HEK293 (cell line): Measurements from ENCODE around the gene ACTRT2.

ENCODE experiments used
- CTCF ChIA-PET: fragments of 350-600 bp; formaldehyde crosslinking; extraction: SDS; loops from one replicate; lab custom pipeline; 2021; ENCODE audit warnings: antibody characterized with exemption; lab: Yijun Ruan, JAX
- POLR2A ChIA-PET: fragments of 300-600 bp; formaldehyde crosslinking; extraction: SDS; loops from one replicate; lab custom pipeline; 2020; ENCODE audit warnings: antibody characterized with exemption, inconsistent platforms; lab: Yijun Ruan, JAX
- H3K27ac ChIP-seq: fragments of 200-500 bp; sonication (Bioruptor generic); 2 replicates; pipeline ENCODE4 v1.5.1; 2014; ENCODE audit warnings: low read depth, low read length, control low read depth, inconsistent platforms; ENCODE audit errors: extremely low read depth
- H3K36me3 ChIP-seq, 2 experiments: fragments of 200-500 bp in 1 of 2; sonication (Bioruptor generic) in 1 of 2; 1 replicate in 1 of 2; 2 replicates in 1 of 2; pipeline ENCODE4 v1.5.1; 2014 to 2017; ENCODE audit warnings: inconsistent platforms in 2 of 2, low read length in 2 of 2; ENCODE audit not compliant: control insufficient read depth in 2 of 2, insufficient read depth in 1 of 2
- H3K4me1 ChIP-seq: fragments of 200-500 bp; sonication (Bioruptor generic); 2 replicates; pipeline ENCODE4 v1.5.1; 2014; ENCODE audit warnings: mild to moderate bottlenecking, low read length, inconsistent platforms; ENCODE audit not compliant: control insufficient read depth, insufficient read depth
- H3K4me3 ChIP-seq: 2 replicates; pipeline ENCODE4 v1.5.1; 2011; ENCODE audit warnings: low read depth, mild to moderate bottlenecking, control low read depth, low read length, moderate library complexity
- H3K9me3 ChIP-seq: fragments of 200-500 bp; sonication (Bioruptor generic); 2 replicates; pipeline ENCODE4 v1.5.1; 2014; ENCODE audit warnings: low read depth, low read length, inconsistent platforms; ENCODE audit not compliant: control insufficient read depth, insufficient read depth
- GFI1B ChIP-seq: fragments of 450-650 bp; formaldehyde crosslinking; IDR thresholded peaks from 2 replicates; pipeline ENCODE4 v1.5.1; 2016; ENCODE audit warnings: missing biosample characterization, missing genetic modification characterization
- GLI2 ChIP-seq: fragments of 450-650 bp; formaldehyde crosslinking; IDR thresholded peaks from 2 replicates; pipeline ENCODE4; 2017; ENCODE audit warnings: missing biosample characterization, missing genetic modification characterization, low read depth, borderline replicate concordance
- HIC1 ChIP-seq: fragments of 450-650 bp; formaldehyde crosslinking; IDR thresholded peaks from 2 replicates; pipeline ENCODE4 v1.5.1; 2016; ENCODE audit warnings: missing biosample characterization, missing genetic modification characterization
- HOXD13 ChIP-seq: sonication (generic); formaldehyde crosslinking; IDR thresholded peaks from 2 replicates; pipeline ENCODE4 v1.8.0; 2022; ENCODE audit warnings: missing genetic modification reagents, borderline replicate concordance
- KLF8 ChIP-seq: fragments of 450-650 bp; formaldehyde crosslinking; IDR thresholded peaks from 2 replicates; pipeline ENCODE4 v1.5.1; 2016; ENCODE audit warnings: missing biosample characterization, missing genetic modification characterization
- KLF9 ChIP-seq: fragments of 450-650 bp; formaldehyde crosslinking; IDR thresholded peaks from 2 replicates; pipeline ENCODE4 v1.5.1; 2016; ENCODE audit warnings: missing biosample characterization, missing genetic modification characterization, low read depth
- MZF1 ChIP-seq: fragments of 450-650 bp; formaldehyde crosslinking; IDR thresholded peaks from 2 replicates; pipeline ENCODE4 v1.5.1; 2017; ENCODE audit warnings: missing biosample characterization, missing genetic modification characterization, borderline replicate concordance
- PRDM4 ChIP-seq: fragments of 450-650 bp; formaldehyde crosslinking; IDR thresholded peaks from 2 replicates; pipeline ENCODE4 v1.5.1; 2017; ENCODE audit warnings: missing biosample characterization, missing genetic modification characterization
- SP3 ChIP-seq: fragments of 450-650 bp; formaldehyde crosslinking; IDR thresholded peaks from 2 replicates; pipeline ENCODE4 v1.5.1; 2016; ENCODE audit warnings: missing biosample characterization, missing genetic modification characterization
- SP7 ChIP-seq: fragments of 450-650 bp; formaldehyde crosslinking; IDR thresholded peaks from 2 replicates; pipeline ENCODE4 v1.5.1; 2016; ENCODE audit warnings: missing biosample characterization, missing genetic modification characterization
- ZEB2 ChIP-seq: fragments of 450-650 bp; formaldehyde crosslinking; IDR thresholded peaks from 2 replicates; pipeline ENCODE4 v1.5.1; 2016; ENCODE audit warnings: missing biosample characterization, missing genetic modification characterization
- ZFP37 ChIP-seq: fragments of 450-650 bp; formaldehyde crosslinking; IDR thresholded peaks from 2 replicates; pipeline ENCODE4 v1.5.1; 2016; ENCODE audit warnings: missing biosample characterization, missing genetic modification characterization
- ZIC2 ChIP-seq: fragments of 450-650 bp; formaldehyde crosslinking; IDR thresholded peaks from 2 replicates; pipeline ENCODE4 v1.5.1; 2016; ENCODE audit warnings: missing biosample characterization, missing genetic modification characterization
- ZNF114 ChIP-seq: fragments of 450-650 bp; formaldehyde crosslinking; IDR thresholded peaks from 2 replicates; pipeline ENCODE4 v1.5.0; 2017; ENCODE audit warnings: missing biosample characterization, missing genetic modification characterization
- ZNF146 ChIP-seq: fragments of 450-650 bp; formaldehyde crosslinking; IDR thresholded peaks from 2 replicates; pipeline ENCODE4 v1.5.1; 2016; ENCODE audit warnings: missing biosample characterization, missing genetic modification characterization
- ZNF211 ChIP-seq: fragments of 450-650 bp; formaldehyde crosslinking; IDR thresholded peaks from 2 replicates; pipeline ENCODE4 v1.5.1; 2016; ENCODE audit warnings: low read depth, missing biosample characterization, missing genetic modification characterization
- ZNF280D ChIP-seq: fragments of 450-650 bp; formaldehyde crosslinking; IDR thresholded peaks from 2 replicates; pipeline ENCODE4 v1.5.1; 2016; ENCODE audit warnings: missing biosample characterization, missing genetic modification characterization
- ZNF398 ChIP-seq: fragments of 450-650 bp; formaldehyde crosslinking; IDR thresholded peaks from 2 replicates; pipeline ENCODE4 v1.5.1; 2017; ENCODE audit warnings: missing biosample characterization, missing genetic modification characterization
- ZNF404 ChIP-seq: fragments of 450-650 bp; formaldehyde crosslinking; IDR thresholded peaks from 2 replicates; pipeline ENCODE4 v1.5.1; 2017; ENCODE audit warnings: missing biosample characterization, missing genetic modification characterization
- ZNF513 ChIP-seq: fragments of 450-650 bp; IDR thresholded peaks from 2 replicates; pipeline ENCODE4 v1.5.1; 2018; ENCODE audit warnings: missing biosample characterization, missing genetic modification characterization
- ZNF521 ChIP-seq: fragments of 450-650 bp; formaldehyde crosslinking; IDR thresholded peaks from 2 replicates; pipeline ENCODE4 v1.5.1; 2017; ENCODE audit warnings: missing biosample characterization, mild to moderate bottlenecking, missing genetic modification characterization
- ZNF529 ChIP-seq: fragments of 450-650 bp; formaldehyde crosslinking; IDR thresholded peaks from 2 replicates; pipeline ENCODE4 v1.5.1; 2017; ENCODE audit warnings: missing genetic modification characterization, missing biosample characterization; ENCODE audit not compliant: insufficient replicate concordance
- ZNF776 ChIP-seq: fragments of 450-650 bp; formaldehyde crosslinking; IDR thresholded peaks from 2 replicates; pipeline ENCODE4 v1.5.0; 2017; ENCODE audit warnings: missing biosample characterization, missing genetic modification characterization, borderline replicate concordance
- ZSCAN16 ChIP-seq: fragments of 450-650 bp; formaldehyde crosslinking; IDR thresholded peaks from 2 replicates; pipeline ENCODE4 v1.5.1; 2016; ENCODE audit warnings: missing biosample characterization, missing genetic modification characterization

ACTRT2 gene

GRCh38 chr1:2985067-2985561 lies 36.2 kb upstream of the ACTRT2 start (continued):
- no peak for TF ChIP-seq HIC1 (tag by site-specific recombination)
- no peak for TF ChIP-seq ZNF513 (tag by site-specific recombination)
- TF ChIP-seq ZEB2 (tag by site-specific recombination) = peak; percentile 52; the same call in 1 of the 2 replicates
- no peak for TF ChIP-seq ZNF404
- TF ChIP-seq ZNF776 (tag by site-specific recombination) = no peak
- TF ChIP-seq ZIC2 (tag by site-specific recombination) = peak; percentile 63
- no peak for TF ChIP-seq SP3 (tag by site-specific recombination)
- TF ChIP-seq ZSCAN16 (tag by site-specific recombination) = no peak
- no peak for TF ChIP-seq ZNF211 (tag by site-specific recombination)
- no peak for TF ChIP-seq MZF1 (tag by site-specific recombination)
- TF ChIP-seq KLF9 (tag by site-specific recombination) = no peak
- no peak for TF ChIP-seq SP7 (tag by site-specific recombination)
- no peak for TF ChIP-seq PRDM4 (tag by site-specific recombination)
- no peak for TF ChIP-seq ZNF521 (tag by site-specific recombination)

GRCh38 chr1:2985694-2986548 lies 35.3 kb upstream of the ACTRT2 start:
- H3K27ac ChIP-seq = no peak overlapping the region
- no peaks in the 10 kb centered on the region for H3K9me3 ChIP-seq
- CTCF ChIA-PET = no interaction called here
- H3K36me3 ChIP-seq = no peaks in the 10 kb centered on the region
- H3K4me3 ChIP-seq = no peak overlapping the region
- POLR2A ChIA-PET = no interaction called here
- H3K4me1 ChIP-seq = no peaks in the 10 kb centered on the region
- no peak for TF ChIP-seq HOXD13 (CRISPR knock-in tag)
- no peak for TF ChIP-seq KLF8 (tag by site-specific recombination)
- peak; percentile 35; the same call in 1 of the 2 replicates for TF ChIP-seq ZNF398 (tag by site-specific recombination)
- no peak for TF ChIP-seq ZNF280D
- no peak for TF ChIP-seq ZFP37 (tag by site-specific recombination)
- TF ChIP-seq GLI2 = no peak
- TF ChIP-seq ZNF114 = no peak
- TF ChIP-seq GFI1B (tag by site-specific recombination) = no peak
- TF ChIP-seq ZNF146 (tag by site-specific recombination) = 0 out of 2 replicates have a peak, but pooled peaks have one; percentile 9
- no peak for TF ChIP-seq ZNF529 (tag by site-specific recombination)
